ENCODE data around the gene FGD5. TPM values are rescaled to one million over a fixed set of nuclear protein-coding genes. Genes with fewer than 3 reads are reported as not detected.

The FGD5 gene
- total RNA-seq, 1 donor from 2014 or later: 3.2 TPM

GRCh38 chr3:14857506-14857905 lies 38.7 kb downstream of the FGD5 start:
- Mint-ChIP-seq H3K27ac (no peak overlapping the region), H3K27me3 (ENCODE audit: low read depth) (peaks cover 36% of the 10 kb centered on the region), H3K36me3 (no peaks in the 10 kb centered on the region), H3K9me3 (peaks cover 21% of the 10 kb centered on the region), H3K4me3 (no peak overlapping the region), H3K4me1 (no peaks in the 10 kb centered on the region)
- DNase-seq (ENCODE audit: low spot score in 2 of 2, unreplicated experiment in 2 of 2): no peak
- TF ChIP-seq CTCF (IDR thresholded peaks at IDR 0.05; ENCODE audit: unreplicated experiment): no peak

- Mint-ChIP-seq H3K27me3 (ENCODE audit: low read depth) (peaks cover 35% of the 10 kb centered on the region), H3K9me3 (peaks cover 21% of the 10 kb centered on the region), H3K4me3 (no peak overlapping the region), H3K36me3 (no peaks in the 10 kb centered on the region), H3K27ac (no peak overlapping the region), H3K4me1 (no peaks in the 10 kb centered on the region)
- no peak for DNase-seq (ENCODE audit: low spot score in 2 of 2, unreplicated experiment in 2 of 2)
- TF ChIP-seq CTCF (IDR thresholded peaks at IDR 0.05; ENCODE audit: unreplicated experiment): no peak
These were observed 39.3 kb downstream of the FGD5 start for GRCh38 chr3:14858105-14858504.

- Mint-ChIP-seq H3K4me3 (no peak overlapping the region), H3K36me3 (no peaks in the 10 kb centered on the region), H3K4me1 (no peaks in the 10 kb centered on the region), H3K27me3 (ENCODE audit: low read depth) (peaks cover 33% of the 10 kb centered on the region), H3K9me3 (peaks cover 20% of the 10 kb centered on the region), H3K27ac (no peak overlapping the region)
- no peak for TF ChIP-seq CTCF (IDR thresholded peaks at IDR 0.05; ENCODE audit: unreplicated experiment)
- no peak for DNase-seq (ENCODE audit: low spot score in 2 of 2, unreplicated experiment in 2 of 2)
These were observed 41.1 kb downstream of the FGD5 start for GRCh38 chr3:14859880-14860279.

- peaks cover 27% of the 10 kb centered on the region for H3K27me3 Mint-ChIP-seq (ENCODE audit: low read depth)
- peaks cover 9% of the 10 kb centered on the region for H3K9me3 Mint-ChIP-seq
- no peaks in the 10 kb centered on the region for H3K4me1 Mint-ChIP-seq
- DNase-seq (ENCODE audit: low spot score in 2 of 2, unreplicated experiment in 2 of 2): no peak
- no peaks in the 10 kb centered on the region for H3K36me3 Mint-ChIP-seq
- H3K27ac Mint-ChIP-seq: no peak overlapping the region
- no peak overlapping the region for H3K4me3 Mint-ChIP-seq
- no peak for TF ChIP-seq CTCF (IDR thresholded peaks at IDR 0.05; ENCODE audit: unreplicated experiment)
These were observed 42.3 kb downstream of the FGD5 start for GRCh38 chr3:14861031-14861430.

GRCh38 chr3:14861446-14862302 lies 42.9 kb downstream of the FGD5 start:
- Mint-ChIP-seq H3K36me3 (no peaks in the 10 kb centered on the region), H3K9me3 (peaks cover 3% of the 10 kb centered on the region), H3K27me3 (ENCODE audit: low read depth) (peaks cover 27% of the 10 kb centered on the region), H3K4me1 (no peaks in the 10 kb centered on the region), H3K4me3 (no peak overlapping the region), H3K27ac (no peak overlapping the region)
- TF ChIP-seq CTCF (IDR thresholded peaks at IDR 0.05; ENCODE audit: unreplicated experiment): no peak
- no peak for DNase-seq (ENCODE audit: low spot score in 2 of 2, unreplicated experiment in 2 of 2)
